Measurements from ENCODE around the gene TRPT1. TPM values are rescaled to one million over a fixed set of nuclear protein-coding genes. Genes with fewer than 3 reads are reported as not detected.
A peak's percentile ranks its signal among the peaks of the same experiment; 100 is the strongest.

TRPT1 gene
- total RNA-seq, 1 donor from 2014 or later = 42.2 TPM

GRCh38 chr11:64264371-64264852 is 38.4 kb upstream of the TRPT1 start:
- no peak overlapping the region for H3K4me3 Mint-ChIP-seq (ENCODE audit: unreplicated experiment)
- no peak for TF ChIP-seq CTCF (IDR thresholded peaks at IDR 0.05)
- no peak for DNase-seq (ENCODE audit: low spot score)
- H3K4me1 Mint-ChIP-seq (ENCODE audit: low read depth) = peaks cover 21% of the 10 kb centered on the region
- H3K27me3 Mint-ChIP-seq (ENCODE audit: low read depth) = no peaks in the 10 kb centered on the region
- no peaks in the 10 kb centered on the region for H3K9me3 Mint-ChIP-seq (ENCODE audit: low read depth)
- no peak overlapping the region for H3K27ac Mint-ChIP-seq (ENCODE audit: unreplicated experiment)
- peaks cover 26% of the 10 kb centered on the region for H3K36me3 Mint-ChIP-seq (ENCODE audit: low read depth)

GRCh38 chr11:64263947-64264317 is 37.9 kb upstream of the TRPT1 start:
- no peaks in the 10 kb centered on the region for H3K27me3 Mint-ChIP-seq (ENCODE audit: low read depth)
- H3K9me3 Mint-ChIP-seq (ENCODE audit: low read depth) = no peaks in the 10 kb centered on the region
- no peak for DNase-seq (ENCODE audit: low spot score)
- TF ChIP-seq CTCF (IDR thresholded peaks at IDR 0.05) = no peak
- H3K4me3 Mint-ChIP-seq (ENCODE audit: unreplicated experiment) = no peak overlapping the region
- peaks cover 19% of the 10 kb centered on the region for H3K4me1 Mint-ChIP-seq (ENCODE audit: low read depth)
- no peak overlapping the region for H3K27ac Mint-ChIP-seq (ENCODE audit: unreplicated experiment)
- peaks cover 28% of the 10 kb centered on the region for H3K36me3 Mint-ChIP-seq (ENCODE audit: low read depth)

- DNase-seq (ENCODE audit: low spot score) = no peak
These were observed 37.3 kb upstream of the TRPT1 start for GRCh38 chr11:64263021-64263946.

GRCh38 chr11:64262271-64263002 is 36.5 kb upstream of the TRPT1 start:
- H3K4me1 Mint-ChIP-seq (ENCODE audit: low read depth) = peaks cover 5% of the 10 kb centered on the region
- H3K27me3 Mint-ChIP-seq (ENCODE audit: low read depth) = no peaks in the 10 kb centered on the region
- H3K9me3 Mint-ChIP-seq (ENCODE audit: low read depth) = no peaks in the 10 kb centered on the region
- TF ChIP-seq CTCF (IDR thresholded peaks at IDR 0.05) = no peak
- H3K36me3 Mint-ChIP-seq (ENCODE audit: low read depth) = peaks cover 36% of the 10 kb centered on the region
- peak overlapping the region; percentile 59 for H3K27ac Mint-ChIP-seq (ENCODE audit: unreplicated experiment)
- no peak for DNase-seq (ENCODE audit: low spot score)
- H3K4me3 Mint-ChIP-seq (ENCODE audit: unreplicated experiment) = no peak overlapping the region

More at GRCh38 chr11:64263021-64263946, 37.3 kb upstream of the TRPT1 start:
- no peak for TF ChIP-seq CTCF (IDR thresholded peaks at IDR 0.05)
- Mint-ChIP-seq H3K36me3 (ENCODE audit: low read depth) (peaks cover 30% of the 10 kb centered on the region), H3K27me3 (ENCODE audit: low read depth) (no peaks in the 10 kb centered on the region), H3K4me1 (ENCODE audit: low read depth) (peaks cover 13% of the 10 kb centered on the region), H3K27ac (ENCODE audit: unreplicated experiment) (peak overlapping the region; percentile 59), H3K9me3 (ENCODE audit: low read depth) (no peaks in the 10 kb centered on the region), H3K4me3 (ENCODE audit: unreplicated experiment) (no peak overlapping the region)

GRCh38 chr11:64261556-64262080 is 35.6 kb upstream of the TRPT1 start:
- no peak for DNase-seq (ENCODE audit: low spot score)
- Mint-ChIP-seq H3K9me3 (ENCODE audit: low read depth) (no peaks in the 10 kb centered on the region), H3K4me3 (ENCODE audit: unreplicated experiment) (no peak overlapping the region), H3K4me1 (ENCODE audit: low read depth) (peaks cover 5% of the 10 kb centered on the region), H3K36me3 (ENCODE audit: low read depth) (peaks cover 38% of the 10 kb centered on the region), H3K27ac (ENCODE audit: unreplicated experiment) (peak overlapping the region; percentile 17), H3K27me3 (ENCODE audit: low read depth) (no peaks in the 10 kb centered on the region)
- TF ChIP-seq CTCF (IDR thresholded peaks at IDR 0.05) = no peak

All from chondrocyte (in vitro differentiated cells).